ENCODE data around the gene GAPDHS. TPM values are rescaled to one million over a fixed set of nuclear protein-coding genes. Genes with fewer than 3 reads are reported as not detected.

The GAPDHS gene
- total and polyA plus RNA-seq, 2 of the 13 experiments (the other 11 are each of a cell fraction or from before 2014, with no cell fraction given) = not detected

DNA sequence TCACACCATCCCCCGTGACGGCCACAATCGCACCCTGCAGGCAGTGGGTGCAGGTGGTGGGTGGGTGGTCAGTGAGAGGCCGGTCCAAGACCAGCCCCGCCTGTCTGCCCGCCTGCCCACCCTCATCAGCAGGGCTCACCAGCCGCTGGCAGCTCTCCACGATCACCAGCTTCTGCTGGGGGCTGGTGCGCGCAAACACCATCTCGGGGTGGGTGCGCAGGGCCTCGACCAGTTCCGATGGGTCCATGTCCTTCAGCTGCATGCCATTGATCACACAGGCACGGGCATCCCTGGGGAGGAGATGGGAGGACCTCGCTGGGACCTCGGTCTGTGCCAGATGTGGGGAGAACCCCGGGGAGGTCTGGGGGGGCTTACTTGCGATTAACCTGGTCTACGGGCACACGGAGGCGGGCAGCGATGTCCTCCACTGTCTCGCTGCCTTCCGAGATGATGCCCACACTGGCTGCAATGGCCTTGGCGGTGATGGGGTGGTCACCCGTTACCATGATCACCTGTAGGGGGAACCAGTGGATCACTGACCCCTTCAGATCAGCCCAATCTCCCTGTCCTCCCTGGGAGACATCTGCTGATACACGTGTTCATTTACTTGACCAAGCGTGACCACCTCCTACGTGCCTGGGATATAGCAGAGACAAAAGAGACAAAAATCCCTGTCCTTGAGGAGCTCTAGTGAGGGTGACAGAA is 22.2 kb downstream of the GAPDHS start (continued):
- TF ChIP-seq, protein P1, sequence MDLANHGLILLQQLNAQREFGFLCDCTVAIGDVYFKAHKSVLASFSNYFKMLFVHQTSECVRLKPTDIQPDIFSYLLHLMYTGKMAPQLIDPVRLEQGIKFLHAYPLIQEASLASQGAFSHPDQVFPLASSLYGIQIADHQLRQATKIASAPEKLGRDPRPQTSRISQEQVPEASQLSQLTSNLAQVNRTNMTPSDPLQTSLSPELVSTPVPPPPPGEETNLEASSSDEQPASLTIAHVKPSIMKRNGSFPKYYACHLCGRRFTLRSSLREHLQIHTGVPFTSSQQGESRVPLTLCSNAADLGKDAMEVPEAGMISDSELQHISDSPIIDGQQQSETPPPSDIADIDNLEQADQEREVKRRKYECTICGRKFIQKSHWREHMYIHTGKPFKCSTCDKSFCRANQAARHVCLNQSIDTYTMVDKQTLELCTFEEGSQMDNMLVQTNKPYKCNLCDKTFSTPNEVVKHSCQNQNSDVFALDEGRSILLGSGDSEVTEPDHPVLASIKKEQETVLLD (CRISPR knock-in tag; IDR thresholded peaks at IDR 0.05; ENCODE audit: low read depth) = no peak
- no peak for TF ChIP-seq SATB2 (CRISPR knock-in tag; IDR thresholded peaks at IDR 0.05)
- TF ChIP-seq, protein P2, sequence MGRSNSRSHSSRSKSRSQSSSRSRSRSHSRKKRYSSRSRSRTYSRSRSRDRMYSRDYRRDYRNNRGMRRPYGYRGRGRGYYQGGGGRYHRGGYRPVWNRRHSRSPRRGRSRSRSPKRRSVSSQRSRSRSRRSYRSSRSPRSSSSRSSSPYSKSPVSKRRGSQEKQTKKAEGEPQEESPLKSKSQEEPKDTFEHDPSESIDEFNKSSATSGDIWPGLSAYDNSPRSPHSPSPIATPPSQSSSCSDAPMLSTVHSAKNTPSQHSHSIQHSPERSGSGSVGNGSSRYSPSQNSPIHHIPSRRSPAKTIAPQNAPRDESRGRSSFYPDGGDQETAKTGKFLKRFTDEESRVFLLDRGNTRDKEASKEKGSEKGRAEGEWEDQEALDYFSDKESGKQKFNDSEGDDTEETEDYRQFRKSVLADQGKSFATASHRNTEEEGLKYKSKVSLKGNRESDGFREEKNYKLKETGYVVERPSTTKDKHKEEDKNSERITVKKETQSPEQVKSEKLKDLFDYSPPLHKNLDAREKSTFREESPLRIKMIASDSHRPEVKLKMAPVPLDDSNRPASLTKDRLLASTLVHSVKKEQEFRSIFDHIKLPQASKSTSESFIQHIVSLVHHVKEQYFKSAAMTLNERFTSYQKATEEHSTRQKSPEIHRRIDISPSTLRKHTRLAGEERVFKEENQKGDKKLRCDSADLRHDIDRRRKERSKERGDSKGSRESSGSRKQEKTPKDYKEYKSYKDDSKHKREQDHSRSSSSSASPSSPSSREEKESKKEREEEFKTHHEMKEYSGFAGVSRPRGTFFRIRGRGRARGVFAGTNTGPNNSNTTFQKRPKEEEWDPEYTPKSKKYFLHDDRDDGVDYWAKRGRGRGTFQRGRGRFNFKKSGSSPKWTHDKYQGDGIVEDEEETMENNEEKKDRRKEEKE (IDR thresholded peaks at IDR 0.05) = no peak
- TF ChIP-seq, protein P3, sequence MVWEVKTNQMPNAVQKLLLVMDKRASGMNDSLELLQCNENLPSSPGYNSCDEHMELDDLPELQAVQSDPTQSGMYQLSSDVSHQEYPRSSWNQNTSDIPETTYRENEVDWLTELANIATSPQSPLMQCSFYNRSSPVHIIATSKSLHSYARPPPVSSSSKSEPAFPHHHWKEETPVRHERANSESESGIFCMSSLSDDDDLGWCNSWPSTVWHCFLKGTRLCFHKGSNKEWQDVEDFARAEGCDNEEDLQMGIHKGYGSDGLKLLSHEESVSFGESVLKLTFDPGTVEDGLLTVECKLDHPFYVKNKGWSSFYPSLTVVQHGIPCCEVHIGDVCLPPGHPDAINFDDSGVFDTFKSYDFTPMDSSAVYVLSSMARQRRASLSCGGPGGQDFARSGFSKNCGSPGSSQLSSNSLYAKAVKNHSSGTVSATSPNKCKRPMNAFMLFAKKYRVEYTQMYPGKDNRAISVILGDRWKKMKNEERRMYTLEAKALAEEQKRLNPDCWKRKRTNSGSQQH (CRISPR knock-in tag; IDR thresholded peaks at IDR 0.05; ENCODE audit: low read depth) = no peak
- no peak for TF ChIP-seq FOXC1 (CRISPR knock-in tag; IDR thresholded peaks at IDR 0.05; ENCODE audit: borderline replicate concordance)
- TF ChIP-seq, protein P4, sequence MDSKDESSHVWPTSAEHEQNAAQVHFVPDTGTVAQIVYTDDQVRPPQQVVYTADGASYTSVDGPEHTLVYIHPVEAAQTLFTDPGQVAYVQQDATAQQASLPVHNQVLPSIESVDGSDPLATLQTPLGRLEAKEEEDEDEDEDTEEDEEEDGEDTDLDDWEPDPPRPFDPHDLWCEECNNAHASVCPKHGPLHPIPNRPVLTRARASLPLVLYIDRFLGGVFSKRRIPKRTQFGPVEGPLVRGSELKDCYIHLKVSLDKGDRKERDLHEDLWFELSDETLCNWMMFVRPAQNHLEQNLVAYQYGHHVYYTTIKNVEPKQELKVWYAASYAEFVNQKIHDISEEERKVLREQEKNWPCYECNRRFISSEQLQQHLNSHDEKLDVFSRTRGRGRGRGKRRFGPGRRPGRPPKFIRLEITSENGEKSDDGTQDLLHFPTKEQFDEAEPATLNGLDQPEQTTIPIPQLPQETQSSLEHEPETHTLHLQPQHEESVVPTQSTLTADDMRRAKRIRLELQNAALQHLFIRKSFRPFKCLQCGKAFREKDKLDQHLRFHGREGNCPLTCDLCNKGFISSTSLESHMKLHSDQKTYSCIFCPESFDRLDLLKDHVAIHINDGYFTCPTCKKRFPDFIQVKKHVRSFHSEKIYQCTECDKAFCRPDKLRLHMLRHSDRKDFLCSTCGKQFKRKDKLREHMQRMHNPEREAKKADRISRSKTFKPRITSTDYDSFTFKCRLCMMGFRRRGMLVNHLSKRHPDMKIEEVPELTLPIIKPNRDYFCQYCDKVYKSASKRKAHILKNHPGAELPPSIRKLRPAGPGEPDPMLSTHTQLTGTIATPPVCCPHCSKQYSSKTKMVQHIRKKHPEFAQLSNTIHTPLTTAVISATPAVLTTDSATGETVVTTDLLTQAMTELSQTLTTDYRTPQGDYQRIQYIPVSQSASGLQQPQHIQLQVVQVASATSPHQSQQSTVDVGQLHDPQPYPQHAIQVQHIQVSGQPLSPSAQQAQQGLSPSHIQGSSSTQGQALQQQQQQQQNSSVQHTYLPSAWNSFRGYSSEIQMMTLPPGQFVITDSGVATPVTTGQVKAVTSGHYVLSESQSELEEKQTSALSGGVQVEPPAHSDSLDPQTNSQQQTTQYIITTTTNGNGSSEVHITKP (CRISPR knock-in tag; IDR thresholded peaks at IDR 0.05; ENCODE audit: low read depth) = no peak
- TF ChIP-seq DNMT3B (CRISPR knock-in tag; conservative IDR thresholded peaks at IDR 0.05) = no peak
- TF ChIP-seq ZNF589 (CRISPR knock-in tag; conservative IDR thresholded peaks at IDR 0.05) = peak; percentile 34; the same call in 1 of the 2 replicates
- TF ChIP-seq NFE2 (CRISPR knock-in tag; IDR thresholded peaks at IDR 0.05) = no peak
- TF ChIP-seq GABPB1 (CRISPR knock-in tag; IDR thresholded peaks at IDR 0.05) = 0 out of 2 replicates have a peak, but pooled peaks have one; percentile 20
- TF ChIP-seq ZNF720 (CRISPR knock-in tag; IDR thresholded peaks at IDR 0.05) = no peak
- no peak for TF ChIP-seq FOXK1 (CRISPR knock-in tag; IDR thresholded peaks at IDR 0.05; ENCODE audit: borderline replicate concordance, low read depth)
- no peak for TF ChIP-seq GPN1 (CRISPR knock-in tag; IDR thresholded peaks at IDR 0.05; ENCODE audit: borderline replicate concordance)
- no peak for TF ChIP-seq HOXA9 (CRISPR knock-in tag; IDR thresholded peaks at IDR 0.05; ENCODE audit: borderline replicate concordance)
- TF ChIP-seq HNRNPUL1 (IDR thresholded peaks at IDR 0.05; ENCODE audit: low read depth, low read length) = no peak
- TF ChIP-seq SMARCC2 (IDR thresholded peaks at IDR 0.05) = no peak
- TF ChIP-seq THAP11 (CRISPR knock-in tag; IDR thresholded peaks at IDR 0.05) = peak; percentile 52; the same call in 1 of the 2 replicates
- TF ChIP-seq ZNF780A (CRISPR knock-in tag; IDR thresholded peaks at IDR 0.05) = peak; percentile 41; the same call in 1 of the 2 replicates
- 0 out of 2 replicates have a peak, but pooled peaks have one; percentile 42 for TF ChIP-seq SAP130 (CRISPR knock-in tag; IDR thresholded peaks at IDR 0.05; ENCODE audit: low read depth)
- TF ChIP-seq SMAD3 (CRISPR knock-in tag; IDR thresholded peaks at IDR 0.05) = no peak
- TF ChIP-seq GATAD2A (CRISPR knock-in tag; IDR thresholded peaks at IDR 0.05) = 0 out of 2 replicates have a peak, but pooled peaks have one; percentile 26
